K562 (cell line): ENCODE results near the gene NPAS3. TPM values are rescaled to one million over a fixed set of nuclear protein-coding genes. Genes with fewer than 3 reads are reported as not detected.

Source experiments
- ATAC-seq: fragments of 200-7000 bp; cut with Tn5 transposase; 3 replicates; pipeline ENCODE4 v1.9.1; 2020; ENCODE audit warnings: moderate library complexity
- BruUV-seq: library from RNA; stranded (reverse); fragments of 400-500 nt; replicated peaks from 2 replicates; lab custom pipeline; 2021; lab: Mats Ljungman, UMichigan
- CTCF ChIA-PET: fragments of 300-600 bp; formaldehyde crosslinking; extraction: SDS; loops from one replicate; lab custom pipeline; 2021; ENCODE audit warnings: low intra/inter-chr PET ratio; lab: Yijun Ruan, JAX
- POLR2A ChIA-PET: fragments of 300-600, 350-650 bp; sonication (Branson Sonifier 250); formaldehyde crosslinking; extraction: SDS; loops from one replicate; lab custom pipeline; 2021; ENCODE audit warnings: antibody characterized with exemption, inconsistent platforms; lab: Yijun Ruan, JAX
- DNase-seq, 4 experiments: peaks; one replicate each; pipeline versions ENCODE4 v3.0.0 to v3.0.0-alpha.2; 2011 to 2018; ENCODE audit warnings: low spot score in 3 of 4, mixed read lengths in 3 of 4; ENCODE audit errors: extremely low read depth in 1 of 4
- FAIRE-seq: peaks from 2 replicates; lab custom pipeline; 2011; peaks lifted over from hg19 to GRCh38; lab: Jason Lieb, UNC
- H2AFZ ChIP-seq: 2 replicates; pipeline ENCODE4 v1.6.0; 2011; ENCODE audit warnings: low read depth, low read length, control low read depth, inconsistent platforms
- H3K27ac ChIP-seq: fragments of 200-600 bp; 3 replicates; pipeline ENCODE4 v1.8.0; 2011; ENCODE audit warnings: low read depth, mild to moderate bottlenecking, control low read depth, inconsistent platforms, low read length, moderate library complexity, mixed read lengths; ENCODE audit errors: extremely low read depth
- H3K27me3 ChIP-seq, 2 experiments: fragments of 300-600 bp in 1 of 2; 2 replicates in 1 of 2; 3 replicates in 1 of 2; pipeline versions ENCODE4 v1.6.0 to v1.8.0; 2011; ENCODE audit warnings: inconsistent platforms in 2 of 2, low read length in 2 of 2, mild to moderate bottlenecking in 1 of 2, mixed read lengths in 1 of 2, moderate library complexity in 1 of 2; ENCODE audit not compliant: control insufficient read depth in 2 of 2, insufficient read depth in 2 of 2
- H3K36me3 ChIP-seq: fragments of 300-600 bp; 3 replicates; pipeline ENCODE4 v1.8.0; 2011; ENCODE audit warnings: mild to moderate bottlenecking, low read length, inconsistent platforms; ENCODE audit not compliant: control insufficient read depth, insufficient read depth
- H3K4me1 ChIP-seq, 2 experiments: fragments of 200-600 bp in 1 of 2; replicated peaks in 1 of 2; 2 replicates in 1 of 2; 3 replicates in 1 of 2; pipeline versions ENCODE4 v1.5.1 to v1.8.0; 2011; ENCODE audit warnings: inconsistent platforms in 2 of 2, low read length in 2 of 2, mild to moderate bottlenecking in 1 of 2, mixed read lengths in 1 of 2, moderate library complexity in 1 of 2; ENCODE audit not compliant: control insufficient read depth in 2 of 2, insufficient read depth in 2 of 2
- H3K4me2 ChIP-seq: 2 replicates; pipeline ENCODE4 v1.6.1; 2011; ENCODE audit warnings: low read length, control low read depth, inconsistent platforms, mixed read lengths; ENCODE audit not compliant: insufficient read depth
- H3K4me3 ChIP-seq: fragments of 200-600 bp; sonication (generic), shearing (Covaris generic); 2 replicates; pipeline ENCODE4 v1.5.1; 2016; ENCODE audit warnings: control low read depth, inconsistent platforms
- H3K79me2 ChIP-seq: fragments of 200-600 bp; 3 replicates; pipeline ENCODE4 v1.8.0; 2011; ENCODE audit warnings: low read length, inconsistent platforms; ENCODE audit not compliant: control insufficient read depth, insufficient read depth
- H3K9ac ChIP-seq, 2 experiments: 2 replicates each; pipeline versions ENCODE4 v1.6.0 to v1.6.1; 2011; ENCODE audit warnings: low read depth in 2 of 2, low read length in 2 of 2, control low read depth in 1 of 2, inconsistent platforms in 1 of 2, mild to moderate bottlenecking in 1 of 2, mixed read lengths in 1 of 2; ENCODE audit not compliant: insufficient read depth in 1 of 2
- H3K9me1 ChIP-seq: one replicate; pipeline ENCODE4 v1.6.0; 2011; ENCODE audit warnings: inconsistent platforms, mild to moderate bottlenecking, low read length, moderate library complexity; ENCODE audit not compliant: control insufficient read depth, insufficient read depth
- H3K9me3 ChIP-seq: replicated peaks from 2 replicates; pipeline ENCODE4 v1.5.1; 2011; ENCODE audit warnings: low read depth, low read length, inconsistent platforms; ENCODE audit not compliant: control insufficient read depth, insufficient read depth
- H4K20me1 ChIP-seq: replicated peaks from 2 replicates; pipeline ENCODE4 v1.6.1; 2011; ENCODE audit warnings: low read length, inconsistent platforms, mixed read lengths; ENCODE audit not compliant: control insufficient read depth, insufficient read depth
- ATF7 ChIP-seq: fragments of 450-650 bp; IDR thresholded peaks from 2 replicates; pipeline ENCODE4 v1.7.1; 2014; ENCODE audit warnings: mild to moderate bottlenecking, moderate library complexity
- FOXJ3 ChIP-seq: sonication (generic); formaldehyde crosslinking; IDR thresholded peaks from 2 replicates; pipeline ENCODE4 v1.4.0; 2020; ENCODE audit warnings: mild to moderate bottlenecking, missing genetic modification reagents
- NFIC ChIP-seq: fragments of 450-650 bp; IDR thresholded peaks from 2 replicates; pipeline ENCODE4 v1.6.1; 2017; ENCODE audit warnings: mild to moderate bottlenecking, inconsistent platforms
- ZBTB8A ChIP-seq: fragments of 450-650 bp; IDR thresholded peaks from 2 replicates; pipeline ENCODE4 v1.6.1; 2018; ENCODE audit warnings: mild to moderate bottlenecking, moderate library complexity; ENCODE audit not compliant: partially characterized antibody
- ZNF232 ChIP-seq: sonication (generic); formaldehyde crosslinking; IDR thresholded peaks from 2 replicates; pipeline ENCODE4 v1.8.0; 2022; ENCODE audit warnings: mild to moderate bottlenecking, missing genetic modification reagents
- ZNF79 ChIP-seq: fragments of 250-450 bp; sonication (Bioruptor Pico); IDR thresholded peaks from 2 replicates; pipeline ENCODE4 v1.4.0; 2020; ENCODE audit warnings: low read depth, mild to moderate bottlenecking, moderate library complexity
- WGBS: fragments of 100-300 bp; shearing (Covaris generic); methylation state at CpG from one replicate; pipeline ENCODE4 v1.1.6; 2016; ENCODE audit warnings: low coverage, mixed read lengths; ENCODE audit not compliant: insufficient coverage; ENCODE audit errors: missing lambda C conversion rate; 5-methylcytosine and 5-hydroxymethylcytosine counted together
- in situ Hi-C: fragments of 300-500 bp; cut with MboI; formaldehyde crosslinking; loops from 4 replicates; pipeline ENCODE4 v1.15.0; 2018; ENCODE audit warnings: inconsistent platforms, mixed read lengths
- intact Hi-C: fragments of 100-400 bp; cut with micrococcal nuclease; formaldehyde crosslinking; loops from 2 replicates; pipeline ENCODE4 v1.14.2; 2022
- polyA plus RNA-seq, 8 experiments: library from polyadenylated mRNA; depleted of rRNA in 4 of 8; stranded (reverse) in 5 of 8; unstranded in 3 of 8; fragments of >200 nt; fragmentation: Nextera tagmentation in 2 of 8; fragmentation: Illumina TruSeq in 1 of 8; extraction: Ambion mirVana in 2 of 8; extraction: Trizol in 1 of 8; gene quantifications; 2 replicates each; pipeline versions ENCODE4 v1.2.1 to v1.2.3, GENCODE V29; 2011 to 2014; ENCODE audit warnings: inconsistent platforms in 1 of 8, missing spikeins in 1 of 8
- total RNA-seq, 7 experiments: library from RNA; depleted of rRNA in 6 of 7; stranded (reverse); fragments of >200 nt in 6 of 7; fragmentation: Illumina TruSeq in 2 of 7; extraction: Trizol in 2 of 7; gene quantifications; 2 replicates each; pipeline versions ENCODE4 v1.2.1 to v1.2.3, GENCODE V29; 2011 to 2021; ENCODE audit warnings: low replicate concordance in 1 of 7
- TF ChIP-seq, protein P1 (sequence below), 2 experiments: fragments of 450-650 bp in 1 of 2; IDR thresholded peaks; 2 replicates each; pipeline ENCODE4 v1.6.1; 2011 to 2017; ENCODE audit warnings: low read depth in 2 of 2, antibody characterized with exemption in 1 of 2, borderline replicate concordance in 1 of 2, low read length in 1 of 2, mild to moderate bottlenecking in 1 of 2, mixed read lengths in 1 of 2; ENCODE audit not compliant: control insufficient read depth in 1 of 2
- TF ChIP-seq, protein P2 (sequence below): sonication (generic); formaldehyde crosslinking; IDR thresholded peaks from 2 replicates; pipeline ENCODE4 v1.8.0; 2023; ENCODE audit warnings: mild to moderate bottlenecking, missing genetic modification reagents

NPAS3 gene
- total and polyA plus RNA-seq, 9 of the 15 experiments (the other 6 are each of a cell fraction or from before 2014, with no cell fraction given) = 0.04 TPM; not detected in 8

DNA sequence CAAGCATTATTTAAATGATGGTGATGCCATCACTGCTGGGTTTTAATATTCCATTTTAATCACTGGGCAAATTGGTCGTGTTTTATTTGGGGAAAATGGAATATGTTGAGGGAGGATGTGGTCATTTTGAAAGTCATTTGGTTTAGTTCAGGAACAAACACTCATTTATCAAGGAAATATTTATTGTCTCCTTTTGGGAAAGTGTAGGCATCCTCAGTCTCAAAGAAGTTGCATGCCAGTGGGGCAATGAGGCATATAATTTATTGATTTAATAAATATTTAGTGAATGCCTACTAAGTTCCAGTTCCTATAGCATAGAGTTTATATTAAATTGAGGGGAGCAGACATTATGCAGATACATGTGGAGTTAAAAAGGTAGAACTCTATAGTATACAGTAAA is 134.3 kb downstream of the NPAS3 start:
- intact Hi-C loops (no loop called here), in situ Hi-C loops (no loop called here)
- no peak overlapping the region for H3K4me2 ChIP-seq
- H3K4me1 ChIP-seq = no peaks in the 10 kb centered on the region
- TF ChIP-seq, protein P1, sequence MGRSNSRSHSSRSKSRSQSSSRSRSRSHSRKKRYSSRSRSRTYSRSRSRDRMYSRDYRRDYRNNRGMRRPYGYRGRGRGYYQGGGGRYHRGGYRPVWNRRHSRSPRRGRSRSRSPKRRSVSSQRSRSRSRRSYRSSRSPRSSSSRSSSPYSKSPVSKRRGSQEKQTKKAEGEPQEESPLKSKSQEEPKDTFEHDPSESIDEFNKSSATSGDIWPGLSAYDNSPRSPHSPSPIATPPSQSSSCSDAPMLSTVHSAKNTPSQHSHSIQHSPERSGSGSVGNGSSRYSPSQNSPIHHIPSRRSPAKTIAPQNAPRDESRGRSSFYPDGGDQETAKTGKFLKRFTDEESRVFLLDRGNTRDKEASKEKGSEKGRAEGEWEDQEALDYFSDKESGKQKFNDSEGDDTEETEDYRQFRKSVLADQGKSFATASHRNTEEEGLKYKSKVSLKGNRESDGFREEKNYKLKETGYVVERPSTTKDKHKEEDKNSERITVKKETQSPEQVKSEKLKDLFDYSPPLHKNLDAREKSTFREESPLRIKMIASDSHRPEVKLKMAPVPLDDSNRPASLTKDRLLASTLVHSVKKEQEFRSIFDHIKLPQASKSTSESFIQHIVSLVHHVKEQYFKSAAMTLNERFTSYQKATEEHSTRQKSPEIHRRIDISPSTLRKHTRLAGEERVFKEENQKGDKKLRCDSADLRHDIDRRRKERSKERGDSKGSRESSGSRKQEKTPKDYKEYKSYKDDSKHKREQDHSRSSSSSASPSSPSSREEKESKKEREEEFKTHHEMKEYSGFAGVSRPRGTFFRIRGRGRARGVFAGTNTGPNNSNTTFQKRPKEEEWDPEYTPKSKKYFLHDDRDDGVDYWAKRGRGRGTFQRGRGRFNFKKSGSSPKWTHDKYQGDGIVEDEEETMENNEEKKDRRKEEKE (IDR thresholded peaks at IDR 0.05; ENCODE audit: borderline replicate concordance in 1 of 2, control insufficient read depth in 1 of 2, low read depth in 2 of 2, low read length in 1 of 2) = no peak
- TF ChIP-seq FOXJ3 (CRISPR knock-in tag) (no peak), ZNF79 (CRISPR knock-in tag) (no peak), NFIC (no peak), ZBTB8A (no peak), ATF7 (no peak), ZNF232 (CRISPR knock-in tag) (no peak)
- TF ChIP-seq, protein P2, sequence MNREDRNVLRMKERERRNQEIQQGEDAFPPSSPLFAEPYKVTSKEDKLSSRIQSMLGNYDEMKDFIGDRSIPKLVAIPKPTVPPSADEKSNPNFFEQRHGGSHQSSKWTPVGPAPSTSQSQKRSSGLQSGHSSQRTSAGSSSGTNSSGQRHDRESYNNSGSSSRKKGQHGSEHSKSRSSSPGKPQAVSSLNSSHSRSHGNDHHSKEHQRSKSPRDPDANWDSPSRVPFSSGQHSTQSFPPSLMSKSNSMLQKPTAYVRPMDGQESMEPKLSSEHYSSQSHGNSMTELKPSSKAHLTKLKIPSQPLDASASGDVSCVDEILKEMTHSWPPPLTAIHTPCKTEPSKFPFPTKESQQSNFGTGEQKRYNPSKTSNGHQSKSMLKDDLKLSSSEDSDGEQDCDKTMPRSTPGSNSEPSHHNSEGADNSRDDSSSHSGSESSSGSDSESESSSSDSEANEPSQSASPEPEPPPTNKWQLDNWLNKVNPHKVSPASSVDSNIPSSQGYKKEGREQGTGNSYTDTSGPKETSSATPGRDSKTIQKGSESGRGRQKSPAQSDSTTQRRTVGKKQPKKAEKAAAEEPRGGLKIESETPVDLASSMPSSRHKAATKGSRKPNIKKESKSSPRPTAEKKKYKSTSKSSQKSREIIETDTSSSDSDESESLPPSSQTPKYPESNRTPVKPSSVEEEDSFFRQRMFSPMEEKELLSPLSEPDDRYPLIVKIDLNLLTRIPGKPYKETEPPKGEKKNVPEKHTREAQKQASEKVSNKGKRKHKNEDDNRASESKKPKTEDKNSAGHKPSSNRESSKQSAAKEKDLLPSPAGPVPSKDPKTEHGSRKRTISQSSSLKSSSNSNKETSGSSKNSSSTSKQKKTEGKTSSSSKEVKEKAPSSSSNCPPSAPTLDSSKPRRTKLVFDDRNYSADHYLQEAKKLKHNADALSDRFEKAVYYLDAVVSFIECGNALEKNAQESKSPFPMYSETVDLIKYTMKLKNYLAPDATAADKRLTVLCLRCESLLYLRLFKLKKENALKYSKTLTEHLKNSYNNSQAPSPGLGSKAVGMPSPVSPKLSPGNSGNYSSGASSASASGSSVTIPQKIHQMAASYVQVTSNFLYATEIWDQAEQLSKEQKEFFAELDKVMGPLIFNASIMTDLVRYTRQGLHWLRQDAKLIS = no peak
- no peaks in the 10 kb centered on the region for H3K36me3 ChIP-seq
- 0% methylated on average over 1 of the region's 1 CpG for WGBS
- no peaks in the 10 kb centered on the region for H3K9me3 ChIP-seq
- H3K9me1 ChIP-seq = no peaks in the 10 kb centered on the region
- BruUV-seq = no TSS peak
- CTCF ChIA-PET = no interaction called here
- no peaks in the 10 kb centered on the region for H3K27me3 ChIP-seq
- POLR2A ChIA-PET = no interaction called here
- no peaks in the 10 kb centered on the region for H4K20me1 ChIP-seq
- H3K9ac ChIP-seq = no peak overlapping the region
- H2AFZ ChIP-seq = no peak overlapping the region
- ATAC-seq = no peak
- FAIRE-seq = no peak
- H3K27ac ChIP-seq = no peak overlapping the region
- H3K4me3 ChIP-seq = no peak overlapping the region
- H3K79me2 ChIP-seq = no peaks in the 10 kb centered on the region
- DNase-seq = no peak
